OCI-LY3 (cell line): ENCODE data around the gene BMAL1.

Experiments used
- H2AFZ ChIP-seq: fragments of 200-600, 300-600 bp; shearing (Covaris generic); 2 replicates; pipeline ENCODE4 v1.6.0; 2014; ENCODE audit warnings: antibody characterized with exemption, low read depth, low read length
- H3K27ac ChIP-seq: fragments of 200-600, 300-600 bp; sonication (generic); 2 replicates; pipeline ENCODE4 v1.5.1; 2014; ENCODE audit warnings: mild to moderate bottlenecking, low read length, moderate library complexity, mixed read lengths
- H3K27me3 ChIP-seq: fragments of 200-600, 300-600 bp; sonication (generic); 2 replicates; pipeline ENCODE4 v1.6.1; 2014; ENCODE audit warnings: low read depth, low read length, mixed read lengths
- H3K36me3 ChIP-seq: fragments of 200-600, 300-600 bp; sonication (generic); replicated peaks from 2 replicates; pipeline ENCODE3; 2014; ENCODE audit warnings: low read depth, low read length, mixed read lengths
- H3K4me1 ChIP-seq: fragments of 300-600, 200-600 bp; sonication (generic); 2 replicates; pipeline ENCODE4 v1.6.1; 2014; ENCODE audit warnings: low read length, mixed read lengths
- H3K4me2 ChIP-seq: fragments of 200-600, 300-600 bp; sonication (generic); 2 replicates; pipeline ENCODE4 v1.6.1; 2014; ENCODE audit warnings: low read length, mixed read lengths
- H3K4me3 ChIP-seq: fragments of 300-600, 200-600 bp; sonication (generic); 2 replicates; pipeline ENCODE4 v1.5.1; 2014; ENCODE audit warnings: antibody characterized with exemption, mild to moderate bottlenecking, low read length, moderate library complexity
- H3K79me2 ChIP-seq: fragments of 300-600, 200-600 bp; shearing (Covaris generic); 2 replicates; pipeline ENCODE4 v1.6.1; 2014; ENCODE audit warnings: mild to moderate bottlenecking, low read length, mixed read lengths
- H3K9ac ChIP-seq: fragments of 300-600, 200-600 bp; shearing (Covaris generic); 2 replicates; pipeline ENCODE4 v1.6.0; 2014; ENCODE audit warnings: mild to moderate bottlenecking, low read length, moderate library complexity
- H3K9me3 ChIP-seq: fragments of 200-600, 300-600 bp; shearing (Covaris generic); 2 replicates; pipeline ENCODE4 v1.6.1; 2014; ENCODE audit warnings: low read length, mixed read lengths; ENCODE audit not compliant: insufficient read depth
- H4K20me1 ChIP-seq: fragments of 200-600, 300-600 bp; sonication (generic); 2 replicates; pipeline ENCODE4 v1.6.1; 2016; ENCODE audit warnings: low read length, mixed read lengths; ENCODE audit not compliant: insufficient read depth
- EZH2phosphoT487 ChIP-seq: fragments of 200-600 bp; shearing (Covaris generic); IDR thresholded peaks from 2 replicates; pipeline ENCODE4 v1.6.1; 2018; ENCODE audit warnings: antibody characterized with exemption, mixed run types, low read depth
- TF ChIP-seq, protein P1 (sequence below): fragments of 200-600, 300-600 bp; sonication (generic); IDR thresholded peaks from 2 replicates; pipeline ENCODE4 v1.5.1; 2014; ENCODE audit warnings: antibody characterized with exemption, low read length, low read depth

Gene BMAL1

DNA sequence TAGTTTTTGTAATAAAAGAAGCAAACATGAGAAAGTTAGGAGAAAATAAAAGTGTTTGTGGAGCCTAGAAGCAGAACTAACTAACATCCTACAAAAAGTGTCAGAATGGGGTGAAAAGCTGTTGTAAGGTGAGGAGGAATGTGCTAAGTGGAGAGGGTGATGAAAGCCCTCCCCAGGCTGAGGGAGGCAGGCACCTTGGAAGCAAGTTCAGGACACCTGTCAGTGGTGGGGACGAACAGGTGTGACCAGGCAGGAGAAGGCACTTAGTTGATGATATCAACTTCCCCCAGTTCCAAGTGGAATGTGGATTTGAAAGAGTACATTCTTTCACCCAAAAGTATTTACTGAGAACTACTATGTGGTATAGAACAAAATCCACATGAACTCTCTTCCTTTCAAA lies 18.7 kb upstream of the BMAL1 start:
- Histone ChIP-seq H4K20me1 (no peaks in the 10 kb centered on the region), H3K27ac (no peak overlapping the region), H3K4me3 (no peak overlapping the region), H3K9ac (no peak overlapping the region), H3K4me2 (no peak overlapping the region), H3K9me3 (no peaks in the 10 kb centered on the region), H3K36me3 (no peaks in the 10 kb centered on the region), H3K79me2 (no peaks in the 10 kb centered on the region), H3K27me3 (peaks cover 20% of the 10 kb centered on the region), H2AFZ (no peak overlapping the region), H3K4me1 (no peaks in the 10 kb centered on the region)
- no peak for TF ChIP-seq EZH2phosphoT487
- TF ChIP-seq, protein P1, sequence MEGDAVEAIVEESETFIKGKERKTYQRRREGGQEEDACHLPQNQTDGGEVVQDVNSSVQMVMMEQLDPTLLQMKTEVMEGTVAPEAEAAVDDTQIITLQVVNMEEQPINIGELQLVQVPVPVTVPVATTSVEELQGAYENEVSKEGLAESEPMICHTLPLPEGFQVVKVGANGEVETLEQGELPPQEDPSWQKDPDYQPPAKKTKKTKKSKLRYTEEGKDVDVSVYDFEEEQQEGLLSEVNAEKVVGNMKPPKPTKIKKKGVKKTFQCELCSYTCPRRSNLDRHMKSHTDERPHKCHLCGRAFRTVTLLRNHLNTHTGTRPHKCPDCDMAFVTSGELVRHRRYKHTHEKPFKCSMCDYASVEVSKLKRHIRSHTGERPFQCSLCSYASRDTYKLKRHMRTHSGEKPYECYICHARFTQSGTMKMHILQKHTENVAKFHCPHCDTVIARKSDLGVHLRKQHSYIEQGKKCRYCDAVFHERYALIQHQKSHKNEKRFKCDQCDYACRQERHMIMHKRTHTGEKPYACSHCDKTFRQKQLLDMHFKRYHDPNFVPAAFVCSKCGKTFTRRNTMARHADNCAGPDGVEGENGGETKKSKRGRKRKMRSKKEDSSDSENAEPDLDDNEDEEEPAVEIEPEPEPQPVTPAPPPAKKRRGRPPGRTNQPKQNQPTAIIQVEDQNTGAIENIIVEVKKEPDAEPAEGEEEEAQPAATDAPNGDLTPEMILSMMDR: no peak

DNA sequence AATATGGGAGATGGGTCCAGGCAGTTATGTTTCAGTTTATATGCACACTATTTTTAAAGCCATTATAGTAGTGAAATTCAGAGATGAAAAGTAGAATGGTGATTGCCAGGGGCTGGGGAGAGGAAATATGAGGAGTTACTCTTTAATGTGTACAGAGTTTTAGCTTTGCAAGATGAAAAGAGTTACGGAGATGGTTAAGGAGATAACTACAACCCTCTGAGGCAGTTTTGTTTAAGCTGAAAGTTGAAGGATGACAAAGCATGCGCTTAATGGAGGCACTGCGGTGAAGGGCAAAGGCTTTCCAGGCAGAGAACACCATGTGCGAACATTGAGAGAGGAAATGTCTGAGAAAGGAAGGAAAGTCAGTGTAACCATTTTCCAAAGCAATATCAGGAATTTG lies 18.2 kb upstream of the BMAL1 start:
- TF ChIP-seq, protein P1: no peak
- no peak for TF ChIP-seq EZH2phosphoT487
- Histone ChIP-seq H3K36me3 (no peaks in the 10 kb centered on the region), H3K27ac (no peak overlapping the region), H4K20me1 (no peaks in the 10 kb centered on the region), H3K79me2 (no peaks in the 10 kb centered on the region), H3K4me3 (no peak overlapping the region), H3K4me1 (no peaks in the 10 kb centered on the region), H3K27me3 (peaks cover 25% of the 10 kb centered on the region), H2AFZ (no peak overlapping the region), H3K9me3 (no peaks in the 10 kb centered on the region), H3K4me2 (no peak overlapping the region), H3K9ac (no peak overlapping the region)

- Histone ChIP-seq H2AFZ (no peak overlapping the region), H3K4me1 (no peaks in the 10 kb centered on the region), H3K79me2 (no peaks in the 10 kb centered on the region), H3K4me3 (no peak overlapping the region), H3K36me3 (no peaks in the 10 kb centered on the region), H3K27me3 (peaks cover 32% of the 10 kb centered on the region), H3K9me3 (no peaks in the 10 kb centered on the region), H3K9ac (no peak overlapping the region), H4K20me1 (no peaks in the 10 kb centered on the region), H3K4me2 (no peak overlapping the region), H3K27ac (no peak overlapping the region)
- TF ChIP-seq, protein P1: no peak
Measured at GRCh38 chr11:13260201-13260962, 17.2 kb upstream of the BMAL1 start.

GRCh38 chr11:13260963-13261588 lies 16.5 kb upstream of the BMAL1 start:
- no peaks in the 10 kb centered on the region for H3K79me2 ChIP-seq
- H4K20me1 ChIP-seq: no peaks in the 10 kb centered on the region
- H3K9ac ChIP-seq: no peak overlapping the region
- H3K4me3 ChIP-seq: no peak overlapping the region
- peaks cover 33% of the 10 kb centered on the region for H3K27me3 ChIP-seq
- no peak overlapping the region for H3K27ac ChIP-seq
- no peak for TF ChIP-seq EZH2phosphoT487
- TF ChIP-seq, protein P1: no peak
- H3K36me3 ChIP-seq: no peaks in the 10 kb centered on the region
- H3K4me2 ChIP-seq: no peak overlapping the region
- no peaks in the 10 kb centered on the region for H3K4me1 ChIP-seq
- H2AFZ ChIP-seq: no peak overlapping the region
- no peaks in the 10 kb centered on the region for H3K9me3 ChIP-seq
